IMR-90 (cell line): Measurements from ENCODE around the gene IKBKE. TPM values are rescaled to one million over a fixed set of nuclear protein-coding genes. Genes with fewer than 3 reads are reported as not detected.

ENCODE experiments used
- ATAC-seq: fragments of 200-7000 bp; cut with Tn5 transposase; 2 replicates; pipeline ENCODE4 v1.9.1; 2020; ENCODE audit warnings: low read depth, mild to moderate bottlenecking, moderate library complexity
- BruUV-seq: library from RNA; stranded (reverse); fragments of 400-500 nt; replicated peaks from 2 replicates; lab custom pipeline; 2021; lab: Mats Ljungman, UMichigan
- CTCF ChIA-PET: fragments of 300-600 bp; formaldehyde crosslinking; extraction: SDS; loops from one replicate; lab custom pipeline; 2021; ENCODE audit warnings: antibody characterized with exemption; lab: Yijun Ruan, JAX
- POLR2A ChIA-PET: fragments of 300-600 bp; sonication (Branson Sonifier 250); formaldehyde crosslinking; loops from one replicate; lab custom pipeline; 2022; ENCODE audit warnings: antibody characterized with exemption; ENCODE audit not compliant: unreplicated experiment; lab: Charles Lee
- DNase-seq: peaks from one replicate; pipeline ENCODE4 v3.0.0; 2013
- H2AFZ ChIP-seq: replicated peaks from 2 replicates; pipeline ENCODE3; 2013; ENCODE audit warnings: low read length, mild to moderate bottlenecking; ENCODE audit not compliant: poor library complexity
- H2AK5ac ChIP-seq: 2 replicates; pipeline ENCODE4 v1.6.1; 2013; ENCODE audit warnings: low read depth, low read length, inconsistent platforms
- H2AK9ac ChIP-seq: replicated peaks from 2 replicates; pipeline ENCODE3; 2013; ENCODE audit warnings: mild to moderate bottlenecking, low read depth, low read length, moderate library complexity; ENCODE audit not compliant: poor library complexity
- H2BK120ac ChIP-seq: 2 replicates; pipeline ENCODE4 v1.6.1; 2013; ENCODE audit warnings: low read depth, low read length, inconsistent platforms
- H2BK15ac ChIP-seq: 3 replicates; pipeline ENCODE4 v1.6.1; 2013; ENCODE audit warnings: low read depth, low read length, inconsistent platforms
- H2BK20ac ChIP-seq: 2 replicates; pipeline ENCODE4 v1.6.1; 2013; ENCODE audit warnings: low read depth, mild to moderate bottlenecking, inconsistent platforms, low read length, moderate library complexity
- H2BK5ac ChIP-seq: 2 replicates; pipeline ENCODE4 v1.6.1; 2013; ENCODE audit warnings: mild to moderate bottlenecking, low read depth, low read length, inconsistent platforms; ENCODE audit not compliant: poor library complexity, severe bottlenecking
- H3K14ac ChIP-seq: replicated peaks from 2 replicates; pipeline ENCODE4 v1.6.1; 2013; ENCODE audit warnings: low read depth, low read length, inconsistent platforms
- H3K18ac ChIP-seq: 2 replicates; pipeline ENCODE4 v1.6.1; 2013; ENCODE audit warnings: low read depth, low read length, control low read depth
- H3K23ac ChIP-seq: 2 replicates; pipeline ENCODE4 v1.6.1; 2013; ENCODE audit warnings: low read depth, low read length, inconsistent platforms
- H3K27ac ChIP-seq: 2 replicates; pipeline ENCODE4 v1.5.1; 2013; ENCODE audit warnings: mild to moderate bottlenecking, control low read depth, low read length; ENCODE audit not compliant: insufficient read depth
- H3K27me3 ChIP-seq: 2 replicates; pipeline ENCODE4 v1.6.1; 2013; ENCODE audit warnings: low read length; ENCODE audit not compliant: control insufficient read depth, insufficient read depth
- H3K36me3 ChIP-seq: 2 replicates; pipeline ENCODE4 v1.6.1; 2013; ENCODE audit warnings: low read length, mixed read lengths; ENCODE audit not compliant: control insufficient read depth, insufficient read depth
- H3K4ac ChIP-seq: 2 replicates; pipeline ENCODE4 v1.6.1; 2013; ENCODE audit warnings: low read depth, low read length, inconsistent platforms
- H3K4me1 ChIP-seq: 2 replicates; pipeline ENCODE4 v1.6.1; 2013; ENCODE audit warnings: low read length, mixed read lengths; ENCODE audit not compliant: control insufficient read depth, insufficient read depth
- H3K4me2 ChIP-seq: 2 replicates; pipeline ENCODE4 v1.6.1; 2013; ENCODE audit warnings: low read depth, mild to moderate bottlenecking, control low read depth, low read length, moderate library complexity
- H3K4me3 ChIP-seq: 2 replicates; pipeline ENCODE4 v1.5.1; 2013; ENCODE audit warnings: low read depth, mild to moderate bottlenecking, control low read depth, low read length, moderate library complexity; ENCODE audit not compliant: insufficient read depth
- H3K56ac ChIP-seq: 2 replicates; pipeline ENCODE4 v1.6.1; 2013; ENCODE audit warnings: low read length, inconsistent platforms; ENCODE audit not compliant: insufficient read depth; ENCODE audit errors: extremely low read depth
- H3K79me1 ChIP-seq, 2 experiments: 2 replicates each; pipeline ENCODE4 v1.6.1; 2013; ENCODE audit warnings: low read length in 2 of 2, inconsistent platforms in 1 of 2, low read depth in 1 of 2
- H3K9ac ChIP-seq: 2 replicates; pipeline ENCODE4 v1.6.1; 2013; ENCODE audit warnings: low read depth, low read length, control low read depth
- H3K9me1 ChIP-seq: 2 replicates; pipeline ENCODE4 v1.6.1; 2013; ENCODE audit warnings: low read length, inconsistent platforms; ENCODE audit not compliant: insufficient read depth
- H3K9me3 ChIP-seq: 2 replicates; pipeline ENCODE4 v1.6.1; 2013; ENCODE audit warnings: low read length; ENCODE audit not compliant: control insufficient read depth, insufficient read depth
- H4K20me1 ChIP-seq: 2 replicates; pipeline ENCODE4 v1.6.1; 2013; ENCODE audit warnings: low read length, inconsistent platforms; ENCODE audit not compliant: insufficient read depth
- H4K5ac ChIP-seq: 2 replicates; pipeline ENCODE4 v1.6.1; 2013; ENCODE audit warnings: mild to moderate bottlenecking, low read depth, low read length, control low read depth
- H4K8ac ChIP-seq, 2 experiments: 2 replicates each; pipeline ENCODE4 v1.6.1; 2013; ENCODE audit warnings: low read depth in 2 of 2, low read length in 2 of 2, control low read depth in 1 of 2, inconsistent platforms in 1 of 2
- H4K91ac ChIP-seq: 2 replicates; pipeline ENCODE4 v1.6.1; 2013; ENCODE audit warnings: low read depth, low read length, inconsistent platforms; ENCODE audit not compliant: insufficient read depth
- CEBPB ChIP-seq: IDR thresholded peaks from 2 replicates; pipeline ENCODE4 v1.6.1; 2012; ENCODE audit warnings: low read depth, low read length, improper control_type of control experiment
- CHD1 ChIP-seq: IDR thresholded peaks from 2 replicates; pipeline ENCODE4 v1.6.1; 2012; ENCODE audit warnings: low read depth, low read length, improper control_type of control experiment
- FOS ChIP-seq: fragments of 150-350 bp; IDR thresholded peaks from 2 replicates; pipeline ENCODE4 v1.6.1; 2016; ENCODE audit warnings: low read depth, low read length
- MAFK ChIP-seq: IDR thresholded peaks from 2 replicates; pipeline ENCODE4 v1.6.1; 2012; ENCODE audit warnings: low read depth, low read length, improper control_type of control experiment
- MAZ ChIP-seq: IDR thresholded peaks from 2 replicates; pipeline ENCODE4 v1.6.1; 2012; ENCODE audit warnings: low read depth, mild to moderate bottlenecking, low read length, improper control_type of control experiment, moderate library complexity, borderline replicate concordance
- MXI1 ChIP-seq: IDR thresholded peaks from 2 replicates; pipeline ENCODE4 v1.6.1; 2012; ENCODE audit warnings: low read depth, mild to moderate bottlenecking, low read length, moderate library complexity, borderline replicate concordance
- NFE2L2 ChIP-seq: fragments of 150-350 bp; IDR thresholded peaks from 2 replicates; pipeline ENCODE4 v1.6.1; 2016; ENCODE audit warnings: low read depth, mild to moderate bottlenecking, low read length
- RAD21 ChIP-seq: IDR thresholded peaks from 2 replicates; pipeline ENCODE4 v1.6.1; 2012; ENCODE audit warnings: low read length, improper control_type of control experiment
- RFX5 ChIP-seq: IDR thresholded peaks from 2 replicates; pipeline ENCODE4 v1.8.0; 2012; ENCODE audit warnings: low read depth, mild to moderate bottlenecking, low read length, moderate library complexity
- SMC3 ChIP-seq: fragments of 150-350 bp; IDR thresholded peaks from 2 replicates; pipeline ENCODE4 v1.6.1; 2016; ENCODE audit warnings: low read depth, mild to moderate bottlenecking, antibody characterized with exemption, low read length, moderate library complexity
- WGBS, 2 experiments: methylation state at CpG; one replicate each; pipeline versions ENCODE4 v1.1.5 to v1.1.7; 2013; ENCODE audit warnings: missing lambda C conversion rate in 2 of 2; ENCODE audit not compliant: insufficient read length in 1 of 2; ENCODE audit errors: extremely low coverage in 2 of 2; 5-methylcytosine and 5-hydroxymethylcytosine counted together
- dilution Hi-C: fragments of 300-500 bp; cut with HindIII; formaldehyde crosslinking; loops from one replicate; pipeline ENCODE4 v1.14.3; 2018; ENCODE audit warnings: low sequenced_read_pairs; ENCODE audit not compliant: unreplicated experiment
- in situ Hi-C: fragments of 300-500 bp; cut with MboI; formaldehyde crosslinking; loops from 3 replicates; pipeline ENCODE4 v1.14.3; 2019; ENCODE audit warnings: low sequenced_read_pairs, inconsistent platforms, mixed read lengths
- intact Hi-C: fragments of 100-400 bp; cut with micrococcal nuclease; formaldehyde crosslinking; loops from 2 replicates; pipeline ENCODE4 v1.10.0; 2022
- polyA plus RNA-seq, 3 experiments: library from polyadenylated mRNA; depleted of rRNA; stranded (reverse); fragments of >200 nt; gene quantifications; 2 replicates each; pipeline ENCODE4 v1.2.3, GENCODE V29; 2012; ENCODE audit warnings: low replicate concordance in 1 of 3
- total RNA-seq: library from RNA; depleted of rRNA; stranded (reverse); fragments of >200 nt; gene quantifications from 2 replicates; pipeline ENCODE4 v1.2.3, GENCODE V29; 2012
- TF ChIP-seq, protein P1 (sequence below): fragments of 150-350 bp; IDR thresholded peaks from 2 replicates; pipeline ENCODE4 v1.6.1; 2016; ENCODE audit warnings: low read depth, mild to moderate bottlenecking, low read length, moderate library complexity, borderline replicate concordance
- TF ChIP-seq, protein P2 (sequence below): fragments of 150-350 bp; IDR thresholded peaks from 2 replicates; pipeline ENCODE4 v1.6.1; 2017; ENCODE audit warnings: mild to moderate bottlenecking, antibody characterized with exemption, low read length, low read depth

The IKBKE gene
- total and polyA plus RNA-seq, 2 of the 4 experiments (the other 2 are of a cell fraction), result 20.3 to 24.0 TPM

DNA sequence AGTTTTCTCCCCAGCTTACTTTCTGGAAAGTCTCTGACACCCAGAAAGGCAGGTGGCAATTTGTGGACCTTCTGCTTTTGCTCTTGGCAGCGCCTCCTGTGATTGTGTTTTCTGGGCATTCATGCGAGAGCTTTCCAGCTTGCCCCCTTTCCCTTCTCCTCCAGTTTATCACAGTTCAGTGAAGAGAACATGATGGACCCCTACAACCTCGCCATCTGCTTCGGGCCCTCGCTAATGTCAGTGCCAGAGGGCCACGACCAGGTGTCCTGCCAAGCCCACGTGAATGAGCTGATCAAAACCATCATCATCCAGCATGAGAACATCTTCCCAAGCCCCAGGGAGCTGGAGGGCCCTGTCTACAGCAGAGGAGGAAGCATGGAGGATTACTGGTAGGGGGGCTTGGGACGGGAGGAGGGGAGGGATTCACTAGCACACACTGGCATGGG, 24.3 kb upstream of the IKBKE start:
- Histone ChIP-seq H4K5ac (no peak overlapping the region), H3K14ac (no peak overlapping the region), H4K8ac (no peak overlapping the region), H2AK9ac (no peak overlapping the region), H2BK15ac (no peak overlapping the region), H3K9me1 (peaks cover 16% of the 10 kb centered on the region), H3K56ac (no peak overlapping the region), H3K4me1 (peaks cover 5% of the 10 kb centered on the region), H2BK120ac (no peak overlapping the region), H3K27me3 (no peaks in the 10 kb centered on the region), H3K9me3 (no peaks in the 10 kb centered on the region), H3K18ac (no peak overlapping the region), H2BK5ac (no peak overlapping the region), H3K4me2 (no peak overlapping the region), H2AFZ (no peak overlapping the region), H4K91ac (no peak overlapping the region), H3K79me1 (peaks cover 0 to 10% of the 10 kb centered on the region in 2 experiments; a peak in 2 of 4 replicates), H3K27ac (no peak overlapping the region), H3K23ac (no peak overlapping the region), H4K20me1 (peaks cover 9% of the 10 kb centered on the region; the same call in 1 of the 2 replicates), H3K4ac (no peak overlapping the region), H3K9ac (no peak overlapping the region), H2BK20ac (no peak overlapping the region), H3K4me3 (no peak overlapping the region), H2AK5ac (no peak overlapping the region; the same call in none of the 2 replicates), H3K36me3 (peaks cover 50% of the 10 kb centered on the region)
- ATAC-seq, result no peak
- BruUV-seq, result no TSS peak
- ChIA-PET POLR2A (no interaction called here), CTCF (no interaction called here)
- intact Hi-C loops, result no loop called here
- no peak for DNase-seq
- no CpG with 5 or more reads among the region's 8 CpGs for WGBS, 2 experiments
- dilution Hi-C loops, result no loop called here
- TF ChIP-seq NFE2L2, result no peak
- TF ChIP-seq, protein P1, sequence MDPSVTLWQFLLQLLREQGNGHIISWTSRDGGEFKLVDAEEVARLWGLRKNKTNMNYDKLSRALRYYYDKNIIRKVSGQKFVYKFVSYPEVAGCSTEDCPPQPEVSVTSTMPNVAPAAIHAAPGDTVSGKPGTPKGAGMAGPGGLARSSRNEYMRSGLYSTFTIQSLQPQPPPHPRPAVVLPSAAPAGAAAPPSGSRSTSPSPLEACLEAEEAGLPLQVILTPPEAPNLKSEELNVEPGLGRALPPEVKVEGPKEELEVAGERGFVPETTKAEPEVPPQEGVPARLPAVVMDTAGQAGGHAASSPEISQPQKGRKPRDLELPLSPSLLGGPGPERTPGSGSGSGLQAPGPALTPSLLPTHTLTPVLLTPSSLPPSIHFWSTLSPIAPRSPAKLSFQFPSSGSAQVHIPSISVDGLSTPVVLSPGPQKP, result no peak
- TF ChIP-seq CHD1, result no peak
- TF ChIP-seq MAFK, result no peak
- no peak for TF ChIP-seq MAZ
- no peak for TF ChIP-seq RAD21
- no peak for TF ChIP-seq MXI1
- no peak for TF ChIP-seq FOS
- TF ChIP-seq CEBPB, result no peak
- no peak for TF ChIP-seq RFX5
- TF ChIP-seq, protein P2, sequence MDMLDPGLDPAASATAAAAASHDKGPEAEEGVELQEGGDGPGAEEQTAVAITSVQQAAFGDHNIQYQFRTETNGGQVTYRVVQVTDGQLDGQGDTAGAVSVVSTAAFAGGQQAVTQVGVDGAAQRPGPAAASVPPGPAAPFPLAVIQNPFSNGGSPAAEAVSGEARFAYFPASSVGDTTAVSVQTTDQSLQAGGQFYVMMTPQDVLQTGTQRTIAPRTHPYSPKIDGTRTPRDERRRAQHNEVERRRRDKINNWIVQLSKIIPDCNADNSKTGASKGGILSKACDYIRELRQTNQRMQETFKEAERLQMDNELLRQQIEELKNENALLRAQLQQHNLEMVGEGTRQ, result no peak
- no peak for TF ChIP-seq SMC3
- in situ Hi-C loops, result no loop called here
